GM21786 (cell line): ENCODE data around the gene SYTL5.
"Not testable (repeated sequence)": the region's sequence is repeated elsewhere in the genome, so short reads cannot be mapped to it uniquely, and the experiment has no call there.

Experiments used
- ATAC-seq: cut with Tn5 transposase; IDR thresholded peaks from one replicate; pipeline ENCODE4 v1.9.1; 2021; ENCODE audit not compliant: unreplicated experiment

SYTL5 gene

GRCh38 chrX:38006291-38006690, at the start of gene SYTL5:
Gene SYTL5 (plus strand): TSS chrX:38006553. CDS start chrX:38033890, 27,337 bp downstream.
- no peak for ATAC-seq

DNA sequence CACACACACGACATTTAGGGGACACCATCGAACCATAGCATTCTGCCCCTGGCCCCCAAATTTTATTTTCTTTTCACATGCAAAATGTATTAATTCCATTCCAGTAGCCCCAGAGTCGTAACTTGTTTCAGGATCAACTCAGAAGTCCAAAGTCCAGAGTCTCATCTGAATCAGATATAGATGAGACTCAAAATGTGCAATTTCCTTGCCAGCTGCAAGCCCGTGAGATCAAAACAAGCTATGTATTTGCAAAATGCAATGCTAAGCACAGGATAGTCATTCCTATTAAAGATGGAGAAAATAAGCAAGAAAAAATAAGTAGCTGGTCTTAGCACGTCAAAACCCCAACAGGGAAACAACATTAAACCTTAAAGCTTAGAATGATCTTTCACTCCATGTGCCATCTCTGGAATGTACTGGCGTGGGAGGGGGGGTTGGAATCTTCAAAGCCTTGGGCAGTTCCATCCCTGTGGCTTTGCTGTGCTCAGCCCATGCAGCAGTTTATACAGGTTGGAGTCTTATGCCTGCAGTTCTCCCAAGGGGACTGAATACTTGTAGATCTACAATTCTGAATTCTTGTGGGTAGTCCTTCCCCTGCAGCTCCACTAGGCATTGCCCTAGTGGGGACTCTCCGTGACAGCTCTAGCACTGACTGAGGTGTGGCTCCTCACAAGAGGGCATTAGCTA, 47.7 kb upstream of the SYTL5 start:
- no peak for ATAC-seq

GRCh38 chrX:37959212-37960021, 46.9 kb upstream of the SYTL5 start:
- ATAC-seq = no peak

GRCh38 chrX:37961118-37961517, 45.2 kb upstream of the SYTL5 start:
- ATAC-seq = no peak

GRCh38 chrX:37967714-37968113, 38.6 kb upstream of the SYTL5 start:
- no peak for ATAC-seq

DNA sequence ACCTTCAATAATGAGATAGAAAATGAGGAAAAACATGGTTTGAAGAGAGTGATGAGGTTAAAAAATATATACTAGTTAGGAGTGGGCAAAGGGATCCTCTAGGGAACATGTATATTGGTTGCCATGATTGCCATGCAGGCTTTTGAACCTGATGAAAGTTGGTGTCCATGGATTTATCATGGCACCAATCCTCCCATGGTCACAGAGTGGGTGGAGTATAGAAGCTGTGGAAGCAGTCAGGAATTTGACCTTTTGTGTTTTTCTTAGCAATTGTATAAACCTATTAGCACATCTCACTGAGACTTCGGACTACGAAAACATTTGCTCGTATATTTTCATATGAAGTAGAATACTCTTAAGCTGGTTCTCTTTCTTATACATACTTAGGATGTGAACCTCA, 30.9 kb upstream of the SYTL5 start:
- ATAC-seq = no peak

- no peak for ATAC-seq
Observed at GRCh38 chrX:37976153-37976552, 30.2 kb upstream of the SYTL5 start.

DNA sequence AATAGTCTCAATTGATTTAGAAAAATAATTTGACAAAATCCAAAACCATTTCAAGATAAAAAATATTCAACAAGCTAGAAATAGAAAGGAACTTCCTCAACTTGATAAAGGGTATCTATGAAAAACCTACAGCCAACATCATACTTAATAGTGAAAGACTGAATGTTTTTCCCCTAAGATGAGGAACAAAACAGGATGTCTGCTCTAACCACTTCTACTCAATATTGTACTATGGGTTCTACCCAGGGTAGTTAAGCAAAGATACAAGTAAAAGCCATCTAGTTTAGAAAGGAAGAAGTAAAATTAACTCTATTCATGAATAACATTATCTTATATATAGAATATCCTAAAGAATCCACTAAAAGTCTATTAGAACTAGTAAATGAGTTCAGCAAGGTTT, 21.5 kb upstream of the SYTL5 start:
- no peak for ATAC-seq

GRCh38 chrX:37986893-37987292, 19.5 kb upstream of the SYTL5 start:
- no peak for ATAC-seq

DNA sequence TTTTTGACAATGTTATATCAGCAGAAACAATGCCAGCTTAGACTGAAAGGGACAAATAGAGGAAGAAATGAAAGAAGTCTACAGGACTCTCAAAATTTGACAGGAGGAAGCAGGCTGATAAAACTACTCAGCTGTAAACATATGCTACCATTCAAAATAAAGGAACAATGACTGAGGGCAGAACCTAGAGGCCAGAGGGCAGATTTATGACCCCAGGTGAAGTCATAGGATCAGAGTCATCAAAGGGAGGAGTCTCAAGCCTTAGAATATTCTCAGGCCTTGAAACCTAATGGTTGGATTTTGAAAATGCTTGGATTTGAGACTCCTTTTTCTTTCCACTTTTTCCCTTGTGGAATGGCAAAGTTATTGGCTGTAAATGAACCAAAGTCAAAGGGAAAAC, 17.0 kb upstream of the SYTL5 start:
- no peak for ATAC-seq

GRCh38 chrX:37991303-37991702, 15.1 kb upstream of the SYTL5 start:
- ATAC-seq = not testable (repeated sequence)

DNA sequence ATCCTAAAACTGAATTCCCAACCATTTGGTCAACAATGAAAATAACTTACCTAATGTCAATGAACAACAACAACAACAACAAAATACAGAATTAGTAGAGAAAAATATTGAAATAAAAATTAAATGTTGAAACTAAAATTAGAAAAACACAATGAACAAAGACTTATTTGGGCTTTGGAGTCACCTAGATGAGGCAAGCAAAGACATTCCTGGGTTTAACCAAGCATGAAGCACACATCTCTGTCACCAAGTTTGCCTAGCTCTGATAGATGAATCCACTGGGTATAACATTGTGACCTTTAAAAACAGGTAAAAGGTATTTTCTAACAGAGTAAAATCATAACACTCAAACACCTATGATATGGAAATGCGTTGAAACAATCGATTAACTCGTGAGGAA, 13.2 kb upstream of the SYTL5 start:
- no peak for ATAC-seq

DNA sequence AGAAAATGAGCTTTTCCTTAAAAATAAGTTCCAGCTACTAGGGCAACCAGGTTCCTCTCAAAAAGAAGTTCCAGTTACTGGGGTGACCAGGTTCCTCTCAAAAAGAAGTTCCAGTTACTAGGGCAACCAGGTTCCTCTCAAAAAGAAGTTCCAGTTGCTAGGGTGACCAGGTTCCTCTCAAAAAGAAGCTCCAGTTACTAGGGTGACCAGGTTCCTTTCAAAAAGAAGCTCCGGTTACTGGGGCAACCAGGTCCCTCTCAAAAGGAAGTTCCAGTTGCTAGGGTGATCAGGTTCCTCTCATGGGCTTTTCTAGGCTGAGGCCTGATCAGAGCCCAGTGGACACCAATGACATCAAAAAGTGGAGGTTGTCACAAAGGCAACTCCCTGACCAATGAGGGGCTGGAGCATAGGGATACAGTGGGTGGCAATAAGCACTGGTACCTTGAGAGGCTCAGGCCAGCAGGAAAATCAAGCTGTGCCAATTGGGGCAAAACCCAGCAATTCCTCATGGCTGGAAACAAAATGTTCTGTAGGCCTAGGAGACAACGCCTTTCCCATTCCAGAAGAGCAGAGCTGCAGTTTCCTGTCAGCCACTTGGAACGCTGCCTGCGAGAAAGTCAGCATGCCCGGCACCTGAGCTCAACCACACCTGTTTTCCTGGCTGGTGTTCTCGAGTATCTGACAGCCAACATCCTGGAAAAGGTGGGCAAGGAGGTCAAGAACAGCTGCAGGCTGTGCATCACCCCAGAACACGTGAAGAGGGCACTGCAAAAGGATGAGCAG, 12.3 kb upstream of the SYTL5 start:
- peak; percentile 72 for ATAC-seq

DNA sequence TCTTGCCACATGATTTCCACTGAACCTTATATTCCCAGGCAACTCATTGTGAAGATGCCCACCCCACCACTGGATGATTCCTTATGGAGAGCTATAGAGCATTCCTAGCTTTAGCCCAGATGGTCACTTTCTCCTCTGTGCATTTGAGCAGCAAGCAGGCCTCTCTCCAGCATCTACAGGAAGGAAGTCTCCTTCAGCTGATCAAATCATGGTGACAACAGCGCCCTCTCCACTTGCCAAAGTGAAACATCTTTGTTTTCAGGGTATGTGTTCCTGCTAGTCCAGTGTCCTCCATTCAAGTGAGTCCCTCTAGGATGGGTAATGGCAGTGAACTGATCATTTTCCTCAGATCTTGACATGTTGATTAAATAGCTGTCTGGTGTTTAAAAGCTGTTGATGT, 10.9 kb upstream of the SYTL5 start:
- no peak for ATAC-seq

GRCh38 chrX:37997096-37997495, 9.3 kb upstream of the SYTL5 start:
- no peak for ATAC-seq

GRCh38 chrX:37998586-37999262, 7.6 kb upstream of the SYTL5 start:
- no peak for ATAC-seq

DNA sequence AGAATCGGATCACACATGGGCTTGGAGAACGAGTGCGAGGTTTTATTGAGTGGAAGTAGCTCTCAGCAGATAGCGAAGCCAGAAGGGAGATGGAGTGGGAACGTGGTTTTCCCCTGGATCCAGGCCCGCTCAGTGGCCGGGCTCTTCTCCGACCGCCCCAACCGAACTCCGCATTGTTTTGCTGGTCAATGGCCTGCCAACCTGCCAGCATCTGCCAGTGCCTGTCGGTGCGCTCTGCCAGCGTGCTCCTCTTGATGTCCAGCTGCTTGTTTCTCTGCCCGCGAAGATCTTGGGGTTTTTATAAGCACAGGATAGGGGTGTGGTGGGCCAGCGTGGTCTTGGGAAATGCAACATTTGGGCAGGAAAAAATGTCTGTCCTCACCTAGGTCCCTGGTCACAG, 5.6 kb upstream of the SYTL5 start:
- ATAC-seq = no peak

GRCh38 chrX:38004046-38004445, 2.3 kb upstream of the SYTL5 start:
- ATAC-seq = no peak

GRCh38 chrX:38006778-38007177, 425 bp downstream of the SYTL5 start:
- no peak for ATAC-seq

DNA sequence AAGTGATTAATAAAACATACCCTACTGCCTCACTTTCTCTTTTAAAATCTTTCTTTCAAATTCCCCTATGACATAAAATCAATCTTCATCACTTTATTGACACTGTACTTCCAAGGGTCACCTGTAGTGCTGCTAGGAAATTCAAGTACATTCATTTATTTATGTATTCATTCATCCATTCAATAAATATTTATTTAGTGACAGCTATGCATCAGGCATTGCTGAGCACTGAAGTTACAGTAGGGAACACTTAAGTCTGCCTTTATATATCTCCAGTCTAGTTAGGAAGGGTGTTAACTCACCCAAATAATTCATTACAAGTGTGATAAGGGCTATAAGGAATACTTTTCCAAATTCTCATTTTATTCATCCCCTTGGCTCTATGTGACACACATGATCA, 2.3 kb downstream of the SYTL5 start:
- no peak for ATAC-seq

DNA sequence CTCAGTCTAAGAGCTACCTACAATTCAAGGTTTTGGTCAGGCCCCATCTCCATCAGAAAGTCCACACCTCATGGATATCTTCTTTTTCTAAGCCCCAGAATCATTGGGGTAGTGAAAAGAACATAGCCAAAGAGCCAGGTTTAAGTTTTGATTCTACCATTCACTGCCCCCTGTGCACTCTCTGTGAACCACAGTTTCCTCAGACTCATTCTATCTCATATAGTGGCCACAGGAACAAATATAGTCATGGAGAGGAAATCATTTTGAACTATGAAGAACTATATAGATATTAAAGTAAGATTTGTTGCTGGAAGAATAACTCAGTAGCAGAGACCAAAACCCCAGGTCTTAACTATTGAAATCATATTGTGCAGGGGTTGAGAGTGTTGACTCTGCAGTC, 3.3 kb downstream of the SYTL5 start:
- ATAC-seq = no peak
